GM21576 (cell line): ENCODE data around the gene TNIK.

Source experiments
- ATAC-seq: cut with Tn5 transposase; IDR thresholded peaks from one replicate; pipeline ENCODE4 v1.9.1; 2021; ENCODE audit warnings: mild to moderate bottlenecking, moderate library complexity; ENCODE audit not compliant: unreplicated experiment

The TNIK gene

GRCh38 chr3:171212648-171213047 lies 247.6 kb downstream of the TNIK start:
- no peak for ATAC-seq

- ATAC-seq: peak; percentile 76
These were observed 253.9 kb downstream of the TNIK start for GRCh38 chr3:171206283-171206682.

- ATAC-seq: no peak
These were observed 255.3 kb downstream of the TNIK start for GRCh38 chr3:171204942-171205341.

- no peak for ATAC-seq
These were observed 258.4 kb downstream of the TNIK start for GRCh38 chr3:171201825-171202224.

GRCh38 chr3:171200750-171201088 lies 259.5 kb downstream of the TNIK start:
- ATAC-seq: no peak

GRCh38 chr3:171200052-171200749 lies 260.0 kb downstream of the TNIK start:
- ATAC-seq: no peak

- ATAC-seq: no peak
These were observed 260.8 kb downstream of the TNIK start for GRCh38 chr3:171199473-171199829.

GRCh38 chr3:171198781-171199472 lies 261.3 kb downstream of the TNIK start:
- no peak for ATAC-seq

GRCh38 chr3:171195686-171196085 lies 264.5 kb downstream of the TNIK start:
- ATAC-seq: no peak

GRCh38 chr3:171194965-171195364 lies 265.2 kb downstream of the TNIK start:
- ATAC-seq: no peak

- ATAC-seq: no peak
These were observed 266.5 kb downstream of the TNIK start for GRCh38 chr3:171193693-171194092.

- no peak for ATAC-seq
These were observed 267.9 kb downstream of the TNIK start for GRCh38 chr3:171192176-171192854.

GRCh38 chr3:171190668-171191067 lies 269.5 kb downstream of the TNIK start:
- no peak for ATAC-seq

- ATAC-seq: peak; percentile 46
These were observed 270.7 kb downstream of the TNIK start for GRCh38 chr3:171189394-171190080.

GRCh38 chr3:171187706-171188290 lies 272.4 kb downstream of the TNIK start:
- peak; percentile 39 for ATAC-seq

GRCh38 chr3:171186817-171187500 lies 273.2 kb downstream of the TNIK start:
- ATAC-seq: no peak

- ATAC-seq: no peak
These were observed 273.8 kb downstream of the TNIK start for GRCh38 chr3:171186383-171186782.

- no peak for ATAC-seq
These were observed 274.2 kb downstream of the TNIK start for GRCh38 chr3:171185959-171186358.

GRCh38 chr3:171184372-171184771 lies 275.8 kb downstream of the TNIK start:
- peak; percentile 73 for ATAC-seq

GRCh38 chr3:171183042-171183441 lies 277.2 kb downstream of the TNIK start:
- ATAC-seq: no peak
